Tibial nerve (tissue), 4 donors: ENCODE measurements around the gene SLC24A3. TPM values are rescaled to one million over a fixed set of nuclear protein-coding genes. Genes with fewer than 3 reads are reported as not detected.
A peak's percentile ranks its signal among the peaks of the same experiment; 100 is the strongest.

Experiments
- DNase-seq, 2 donors: peaks; one replicate each; pipeline ENCODE4 v3.0.0-alpha.2; 2019; ENCODE audit warnings: low spot score in 2 of 2
- H3K27ac ChIP-seq, 4 donors: fragments of 200-600 bp; sonication (generic) in 3 of 4; one replicate each; pipeline ENCODE4 v1.5.1; 2017 to 2019; ENCODE audit warnings: mild to moderate bottlenecking in 1 of 4
- H3K27me3 ChIP-seq, 2 donors: fragments of 200-600 bp; sonication (generic) in 1 of 2; one replicate each; pipeline versions ENCODE4 v1.5.1 to v1.6.0; 2017 to 2019
- H3K36me3 ChIP-seq, 3 donors: fragments of 200-600 bp; sonication (generic); one replicate each; pipeline ENCODE4 v1.5.1; 2018 to 2019
- H3K4me1 ChIP-seq, 4 donors: fragments of 200-600 bp; sonication (generic) in 3 of 4; one replicate each; pipeline ENCODE4 v1.5.1; 2017 to 2019
- H3K4me3 ChIP-seq, 4 donors: fragments of 200-600 bp; sonication (generic) in 3 of 4; one replicate each; pipeline ENCODE4 v1.5.1; 2017 to 2019; ENCODE audit warnings: mild to moderate bottlenecking in 1 of 4, moderate library complexity in 1 of 4
- H3K9me3 ChIP-seq, 4 donors: fragments of 200-600 bp; sonication (generic) in 3 of 4; one replicate each; pipeline ENCODE4 v1.5.1; 2017 to 2019
- CTCF ChIP-seq, 5 experiments: fragments of 200-600 bp in 3 of 5; fragments of 450-650 bp in 2 of 5; sonication (generic) in 3 of 5; IDR thresholded peaks; one replicate each; pipeline ENCODE4 v1.5.1; 2016 to 2019; ENCODE audit warnings: antibody characterized with exemption in 5 of 5, mild to moderate bottlenecking in 3 of 5, moderate library complexity in 2 of 5
- EP300 ChIP-seq, 2 donors: sonication (generic); formaldehyde crosslinking; IDR thresholded peaks; one replicate each; pipeline ENCODE4 v1.6.1; 2017; ENCODE audit warnings: antibody characterized with exemption in 2 of 2, mild to moderate bottlenecking in 1 of 2
- POLR2A ChIP-seq, 2 donors: fragments of 450-650 bp; IDR thresholded peaks; one replicate each; pipeline ENCODE4 v1.6.1; 2017; ENCODE audit warnings: antibody characterized with exemption in 2 of 2, mild to moderate bottlenecking in 2 of 2, moderate library complexity in 2 of 2
- WGBS, 2 donors: methylation state at CpG; one replicate each; pipeline ENCODE4 v1.1.5; 2018; 5-methylcytosine and 5-hydroxymethylcytosine counted together
- total RNA-seq, 4 donors: library from RNA; depleted of rRNA; stranded (reverse); fragments of >200 nt; gene quantifications; one replicate each; pipeline ENCODE4 v1.1.0, GENCODE V29; 2016

Gene SLC24A3
- total RNA-seq, 4 donors from 2014 or later, result 1.3 to 4.0 (median 2.7) TPM

- TF ChIP-seq EP300 (IDR thresholded peaks at IDR 0.05), result peak in 1 of 2 donors; percentile 58
- no peak for TF ChIP-seq POLR2A (IDR thresholded peaks at IDR 0.05)
- H3K4me3 ChIP-seq, result no peak overlapping the region
- no peaks in the 10 kb centered on the region for H3K27me3 ChIP-seq
- peaks cover 0 to 24% (median 12%) of the 10 kb centered on the region in 4 donors for H3K4me1 ChIP-seq
- H3K9me3 ChIP-seq, result no peaks in the 10 kb centered on the region
- H3K36me3 ChIP-seq, result no peaks in the 10 kb centered on the region
- H3K27ac ChIP-seq, result peak overlapping the region in 3 of 4 donors; percentile 26 to 72 (median 37)
- WGBS, 2 donors, result 11 to 28% methylated on average over 7 of the region's 7 CpGs
- DNase-seq, result peak; percentile 53 to 72
These were observed 63.2 kb downstream of the SLC24A3 start for GRCh38 chr20:19275630-19276071.

GRCh38 chr20:19277381-19277780, 64.9 kb downstream of the SLC24A3 start:
- Histone ChIP-seq H3K4me1 (peaks cover 0 to 24% (median 12%) of the 10 kb centered on the region in 4 donors), H3K4me3 (no peak overlapping the region), H3K9me3 (no peaks in the 10 kb centered on the region), H3K36me3 (no peaks in the 10 kb centered on the region), H3K27ac (no peak overlapping the region), H3K27me3 (no peaks in the 10 kb centered on the region)
- 74 to 79% methylated on average over 1 of the region's 1 CpG for WGBS, 2 donors
- no peak for TF ChIP-seq EP300 (IDR thresholded peaks at IDR 0.05)
- TF ChIP-seq CTCF (IDR thresholded peaks at IDR 0.05), result no peak
- TF ChIP-seq POLR2A (IDR thresholded peaks at IDR 0.05), result no peak
- DNase-seq, result no peak

GRCh38 chr20:19283490-19284025, 71.1 kb downstream of the SLC24A3 start:
- Histone ChIP-seq H3K36me3 (no peaks in the 10 kb centered on the region), H3K27me3 (no peaks in the 10 kb centered on the region), H3K27ac (no peak overlapping the region), H3K9me3 (no peaks in the 10 kb centered on the region), H3K4me3 (no peak overlapping the region), H3K4me1 (peaks cover 0 to 7% (median 0%) of the 10 kb centered on the region in 4 donors)
- DNase-seq, result no peak
- 77 to 85% methylated on average over 6 of the region's 6 CpGs for WGBS, 2 donors
- TF ChIP-seq POLR2A (IDR thresholded peaks at IDR 0.05) (no peak), EP300 (IDR thresholded peaks at IDR 0.05) (no peak), CTCF (IDR thresholded peaks at IDR 0.05) (no peak)

GRCh38 chr20:19284400-19285178, 72.1 kb downstream of the SLC24A3 start:
- TF ChIP-seq EP300 (IDR thresholded peaks at IDR 0.05), result no peak
- TF ChIP-seq CTCF (IDR thresholded peaks at IDR 0.05), result no peak
- no peak for TF ChIP-seq POLR2A (IDR thresholded peaks at IDR 0.05)
- no peak overlapping the region for H3K4me3 ChIP-seq
- DNase-seq, result no peak
- WGBS, 2 donors, result 55 to 61% methylated on average over 3 of the region's 3 CpGs
- H3K9me3 ChIP-seq, result no peaks in the 10 kb centered on the region
- H3K27ac ChIP-seq, result no peak overlapping the region
- no peaks in the 10 kb centered on the region for H3K27me3 ChIP-seq
- no peaks in the 10 kb centered on the region for H3K36me3 ChIP-seq
- peaks cover 0 to 7% (median 0%) of the 10 kb centered on the region in 4 donors for H3K4me1 ChIP-seq

- Histone ChIP-seq H3K36me3 (no peaks in the 10 kb centered on the region), H3K27ac (no peak overlapping the region), H3K27me3 (no peaks in the 10 kb centered on the region), H3K4me1 (peaks cover 0 to 7% (median 0%) of the 10 kb centered on the region in 4 donors), H3K4me3 (no peak overlapping the region), H3K9me3 (no peaks in the 10 kb centered on the region)
- no peak for DNase-seq
- WGBS, 2 donors, result 40 to 43% methylated on average over 2 of the region's 2 CpGs
- TF ChIP-seq EP300 (IDR thresholded peaks at IDR 0.05), result no peak
- TF ChIP-seq POLR2A (IDR thresholded peaks at IDR 0.05), result no peak
These were observed 73.0 kb downstream of the SLC24A3 start for GRCh38 chr20:19285436-19285835.

- Histone ChIP-seq H3K36me3 (no peaks in the 10 kb centered on the region), H3K27ac (no peak overlapping the region), H3K4me1 (peaks cover 0 to 7% (median 0%) of the 10 kb centered on the region in 4 donors), H3K27me3 (no peaks in the 10 kb centered on the region), H3K9me3 (no peaks in the 10 kb centered on the region), H3K4me3 (no peak overlapping the region)
- no peak for TF ChIP-seq CTCF (IDR thresholded peaks at IDR 0.05)
- TF ChIP-seq POLR2A (IDR thresholded peaks at IDR 0.05), result no peak
- TF ChIP-seq EP300 (IDR thresholded peaks at IDR 0.05), result no peak
- DNase-seq, result no peak
- 37 to 46% methylated on average over 2 of the region's 2 CpGs for WGBS, 2 donors
These were observed 75.6 kb downstream of the SLC24A3 start for GRCh38 chr20:19288061-19288460.
